ENCODE data around the gene DCDC1.

The DCDC1 gene, protein sequence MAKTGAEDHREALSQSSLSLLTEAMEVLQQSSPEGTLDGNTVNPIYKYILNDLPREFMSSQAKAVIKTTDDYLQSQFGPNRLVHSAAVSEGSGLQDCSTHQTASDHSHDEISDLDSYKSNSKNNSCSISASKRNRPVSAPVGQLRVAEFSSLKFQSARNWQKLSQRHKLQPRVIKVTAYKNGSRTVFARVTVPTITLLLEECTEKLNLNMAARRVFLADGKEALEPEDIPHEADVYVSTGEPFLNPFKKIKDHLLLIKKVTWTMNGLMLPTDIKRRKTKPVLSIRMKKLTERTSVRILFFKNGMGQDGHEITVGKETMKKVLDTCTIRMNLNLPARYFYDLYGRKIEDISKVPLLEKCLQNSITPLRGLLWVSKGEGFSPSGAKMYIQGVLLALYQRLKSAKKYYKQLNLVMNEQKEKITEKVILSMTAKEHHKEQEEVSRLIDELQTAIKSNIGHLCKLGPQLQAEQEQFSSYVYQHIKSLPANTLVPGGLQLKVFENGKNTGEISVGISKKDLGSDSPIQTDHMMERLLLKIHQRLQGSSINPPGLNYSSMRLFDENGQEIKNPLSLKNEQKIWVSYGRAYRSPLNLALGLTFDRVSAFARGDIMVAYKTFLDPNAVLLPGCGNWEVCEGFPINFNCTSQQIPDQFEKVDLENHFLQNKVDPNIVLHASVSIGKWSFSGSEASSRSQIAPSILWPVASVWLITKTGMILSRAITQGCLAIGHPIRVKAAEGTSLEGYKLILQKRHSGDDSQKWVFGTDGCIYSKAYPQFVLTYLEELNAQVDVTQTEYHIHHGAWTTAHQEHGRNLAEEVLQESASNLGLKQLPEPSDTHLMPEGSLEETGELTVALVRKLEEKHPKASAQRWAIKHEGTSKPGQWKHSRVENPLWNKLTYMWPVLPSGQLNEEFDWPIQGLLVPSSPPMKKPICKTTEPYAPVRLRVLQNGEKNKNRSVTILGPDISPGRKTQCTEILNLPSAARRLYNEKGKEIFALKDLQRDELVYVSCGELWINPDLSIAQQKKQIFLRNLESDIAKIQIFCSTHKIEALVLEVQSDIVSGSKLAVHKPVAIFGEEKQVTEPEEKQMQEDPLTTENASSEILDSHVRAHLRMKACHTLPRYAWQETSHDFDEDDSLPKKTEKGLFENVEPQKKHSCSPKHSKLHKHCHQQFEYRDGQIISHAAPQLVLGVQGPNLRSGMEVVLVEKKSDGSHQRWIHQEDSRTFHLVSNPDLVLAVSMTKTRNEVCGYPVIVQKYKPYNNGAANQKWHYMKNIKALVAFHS (N-terminal part only)

DNA sequence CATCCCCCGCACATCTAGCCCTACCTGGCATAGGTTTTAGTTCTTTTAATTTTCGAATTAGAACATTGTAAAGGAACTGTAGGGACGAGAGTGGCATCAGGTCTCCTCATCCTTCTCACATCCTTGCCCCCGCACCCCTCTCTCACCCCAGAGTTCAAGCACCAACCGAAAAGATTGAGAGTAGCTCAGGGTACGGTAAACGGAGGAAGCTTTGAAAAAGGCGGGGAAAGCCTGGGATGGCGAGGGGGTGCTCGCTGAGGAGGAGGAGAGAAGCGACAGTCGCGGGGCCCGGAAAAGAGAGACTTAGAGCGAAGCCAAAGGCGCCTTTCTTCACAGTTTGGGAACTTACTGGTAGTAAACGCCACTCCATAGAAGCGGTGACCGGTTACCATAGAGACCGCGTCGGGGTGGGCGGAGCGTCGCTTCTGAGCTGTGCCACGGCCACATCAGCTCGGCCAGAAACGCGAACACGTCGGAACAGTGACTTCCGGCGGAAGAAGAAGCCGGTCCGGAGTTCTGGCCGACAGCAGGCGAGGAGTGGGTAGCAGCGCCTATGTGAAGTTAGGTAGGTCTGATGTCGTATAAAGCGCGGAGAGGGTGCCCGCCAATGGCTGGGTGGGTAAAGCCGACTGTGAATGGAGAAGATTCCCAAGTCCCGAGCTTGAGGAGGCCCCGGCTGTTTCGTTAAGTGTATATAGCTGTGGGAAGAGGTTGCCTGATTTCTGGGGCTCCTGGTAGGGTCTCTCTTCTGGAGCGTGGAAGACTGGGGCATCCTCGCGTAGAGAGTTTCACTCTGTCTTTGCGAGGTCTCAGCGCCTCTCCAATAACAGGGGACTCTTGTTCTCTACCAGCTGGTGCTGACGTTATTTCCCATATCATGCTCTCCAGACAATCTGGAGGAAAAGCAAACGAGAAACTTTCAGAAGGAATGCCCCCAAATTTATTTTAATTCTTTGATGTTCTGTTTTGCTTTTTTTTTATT is at the start of gene DCDC1, which contains the start of gene DNAJC24:
Gene DCDC1 (minus strand): TSS at position 392 of the 982 bp plus-strand sequence. CDS start 41,459 bp downstream, outside the sequence.
Gene DNAJC24 (plus strand): TSS at position 513 of the 982 bp plus-strand sequence. CDS start 889 bp downstream, outside the sequence.
- FAIRE-seq, result no peak

DNA sequence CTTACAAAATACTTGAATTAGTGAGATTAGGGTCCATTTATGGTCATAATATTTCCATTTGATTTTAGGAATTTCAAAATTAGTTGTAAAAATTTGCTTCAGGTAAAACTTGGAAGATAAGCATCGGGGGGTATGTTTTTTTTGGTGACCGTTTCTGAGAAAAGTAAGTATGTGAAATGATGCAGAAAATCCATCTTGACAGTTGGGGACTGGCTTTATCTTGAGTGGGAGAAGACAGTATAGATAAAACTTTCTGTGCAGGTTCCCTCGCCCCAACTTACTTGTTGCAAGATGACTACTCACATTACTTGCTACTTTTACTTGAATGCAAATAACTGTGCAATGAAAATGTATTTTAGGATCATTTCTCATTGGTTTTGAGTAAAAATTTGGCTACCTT is 49.6 kb upstream of the DCDC1 start:
- FAIRE-seq, result no peak

DNA sequence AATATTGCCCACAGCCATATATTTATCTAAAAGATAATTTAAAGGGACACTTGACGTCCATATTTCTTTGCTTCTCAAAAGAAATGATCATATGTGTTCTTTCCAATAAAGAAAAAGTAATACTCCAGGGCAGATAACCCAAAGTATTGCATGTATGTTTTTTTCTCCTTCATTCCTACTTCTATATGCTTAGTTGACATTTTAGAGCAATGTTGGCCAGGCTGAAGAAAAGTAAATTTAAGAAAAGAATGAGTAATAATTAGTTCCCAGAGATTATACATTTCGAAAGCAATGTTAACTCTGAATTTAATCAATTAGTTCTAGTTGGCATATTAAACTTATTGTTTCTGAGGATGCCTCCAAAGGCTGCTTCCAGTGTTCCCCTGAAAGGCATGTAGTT is 48.3 kb upstream of the DCDC1 start:
- no peak for FAIRE-seq

DNA sequence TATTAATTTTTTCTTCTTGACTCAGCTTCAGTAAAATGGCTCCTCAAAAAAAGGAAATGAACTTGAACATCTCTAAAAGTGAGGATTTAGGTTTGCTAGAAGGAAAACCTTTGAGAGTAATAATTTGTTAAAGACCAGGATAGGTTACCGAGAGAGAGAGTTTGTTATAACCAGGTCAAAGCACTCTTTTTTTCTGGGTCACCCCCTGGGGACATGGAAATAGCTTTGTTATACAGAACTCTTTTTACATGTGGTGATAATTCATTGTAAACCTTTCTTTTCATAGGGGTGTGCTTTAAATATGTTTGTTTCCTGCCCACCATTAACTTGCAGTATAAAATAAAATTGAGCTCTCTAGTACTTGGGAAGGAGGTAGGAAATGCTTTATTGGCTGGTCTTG is 47.8 kb upstream of the DCDC1 start:
- no peak for FAIRE-seq

DNA sequence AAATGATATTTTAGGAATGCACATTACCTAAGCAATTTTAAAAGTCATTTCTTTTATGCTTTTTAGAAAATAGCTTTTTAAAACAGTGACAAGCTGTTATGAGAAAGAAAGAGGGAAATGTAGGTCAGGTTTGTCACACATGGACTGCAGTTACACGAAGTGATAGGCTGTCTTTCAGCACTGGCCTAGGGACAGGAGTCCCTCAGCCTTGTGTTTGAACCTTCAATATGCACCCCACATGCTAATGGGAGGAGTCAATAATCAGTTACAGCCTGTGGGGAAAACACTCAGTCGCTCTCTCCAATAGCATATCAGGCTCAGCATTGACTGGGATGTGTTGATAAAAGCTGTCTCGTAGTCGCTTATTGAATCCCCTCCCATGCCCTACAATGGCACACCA is 45.9 kb upstream of the DCDC1 start:
- FAIRE-seq, result no peak

DNA sequence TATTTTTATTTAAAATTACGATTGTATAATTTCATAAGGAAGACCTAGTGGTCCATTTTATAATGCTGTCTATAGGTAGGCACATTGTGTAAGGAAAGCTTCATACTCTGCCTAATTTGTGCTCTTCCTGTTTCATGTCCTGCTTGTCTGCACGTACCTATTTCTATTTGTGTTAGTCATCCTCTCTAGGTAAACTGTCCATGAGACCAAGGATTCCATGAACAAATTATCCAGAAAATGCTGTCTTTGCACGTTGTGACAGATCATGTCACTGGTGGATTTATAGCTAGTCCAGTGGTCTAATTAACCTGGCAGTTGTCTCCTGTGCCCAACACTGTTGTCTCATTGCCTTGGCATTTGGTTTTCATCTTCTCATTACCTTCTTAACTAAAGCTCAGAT is 44.8 kb upstream of the DCDC1 start:
- FAIRE-seq, result no peak

DNA sequence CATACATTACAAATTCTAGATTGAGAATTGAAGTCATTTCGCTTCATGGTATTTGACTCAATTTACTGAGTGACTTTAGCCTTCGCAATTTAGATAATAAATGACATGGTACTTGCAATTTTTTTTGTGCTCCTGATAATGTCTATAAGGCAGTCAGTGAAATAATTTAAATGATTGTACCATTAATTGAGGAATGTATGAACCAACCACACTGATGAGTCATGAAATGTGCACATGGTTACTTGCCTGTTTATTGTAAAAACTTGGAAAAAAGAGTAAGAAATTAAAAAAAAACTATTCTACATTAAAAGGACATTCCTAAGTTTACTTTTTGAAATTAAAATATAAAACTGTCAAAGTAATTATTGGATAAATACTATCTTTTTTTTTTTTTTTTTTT is 43.4 kb upstream of the DCDC1 start:
- FAIRE-seq, result no peak

DNA sequence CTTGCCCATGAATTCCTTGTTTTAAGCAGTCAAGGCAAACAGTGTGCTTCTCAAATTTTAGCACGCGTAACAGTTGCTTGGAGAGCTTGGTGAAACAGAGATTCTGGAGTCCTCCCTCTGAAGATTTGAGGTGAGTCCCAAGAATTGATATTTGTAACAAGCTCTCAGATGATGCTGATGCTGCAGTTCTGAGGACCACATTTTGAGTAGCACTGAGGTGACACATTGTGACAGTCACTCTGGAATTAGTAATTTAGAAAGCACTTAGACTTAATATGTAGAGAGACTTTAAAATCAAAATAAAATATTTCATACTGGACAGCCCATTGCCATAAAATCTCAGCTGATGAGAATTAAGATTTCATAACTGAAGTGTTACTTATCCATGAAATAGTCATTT is 38.7 kb upstream of the DCDC1 start:
- no peak for FAIRE-seq

DNA sequence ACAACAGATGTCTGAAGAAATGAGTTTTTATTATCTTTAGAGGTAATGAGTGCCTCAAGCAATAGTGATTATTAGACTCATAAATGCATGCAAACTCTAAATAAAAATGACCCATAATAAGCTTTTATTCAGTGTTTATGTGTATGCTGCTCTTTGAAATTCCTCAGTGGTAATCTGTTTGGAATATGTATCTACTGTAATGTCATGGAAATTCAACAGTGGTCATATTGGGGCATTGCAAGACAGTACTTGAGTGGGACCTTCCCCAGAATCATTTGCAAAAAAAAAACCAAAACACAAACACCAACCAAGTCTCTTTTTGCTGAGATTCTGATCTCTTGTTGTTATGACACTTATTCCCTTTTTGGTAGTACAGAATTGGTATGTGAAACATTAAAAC is 35.1 kb upstream of the DCDC1 start:
- no peak for FAIRE-seq

DNA sequence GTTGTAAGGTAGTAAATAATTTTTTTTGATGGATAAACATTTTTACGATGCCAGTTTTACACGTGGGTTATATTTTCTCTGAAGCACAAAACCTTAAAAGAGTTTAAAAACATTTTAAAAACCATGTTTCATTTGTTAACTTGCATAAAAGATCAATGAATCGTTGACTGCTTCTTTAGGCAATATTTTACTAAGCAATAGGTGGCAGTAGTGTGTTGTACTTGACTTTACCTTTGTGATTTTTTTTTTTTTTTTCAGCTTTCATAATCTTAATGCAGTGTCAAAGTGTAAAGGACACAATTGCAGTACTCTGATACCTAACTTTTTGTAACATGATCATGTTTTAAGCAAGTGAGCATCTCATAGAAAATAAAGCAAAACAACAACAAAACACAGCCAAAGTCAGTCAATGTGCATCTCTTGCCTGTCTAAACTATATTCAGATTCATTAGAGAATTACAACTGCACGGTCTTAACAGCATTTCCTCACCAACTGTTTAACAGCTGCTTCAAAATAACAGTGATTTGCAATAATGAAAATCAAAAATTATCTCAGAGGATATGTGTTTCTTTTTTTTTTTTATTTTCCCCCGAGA is 27.8 kb upstream of the DCDC1 start:
- FAIRE-seq, result no peak

DNA sequence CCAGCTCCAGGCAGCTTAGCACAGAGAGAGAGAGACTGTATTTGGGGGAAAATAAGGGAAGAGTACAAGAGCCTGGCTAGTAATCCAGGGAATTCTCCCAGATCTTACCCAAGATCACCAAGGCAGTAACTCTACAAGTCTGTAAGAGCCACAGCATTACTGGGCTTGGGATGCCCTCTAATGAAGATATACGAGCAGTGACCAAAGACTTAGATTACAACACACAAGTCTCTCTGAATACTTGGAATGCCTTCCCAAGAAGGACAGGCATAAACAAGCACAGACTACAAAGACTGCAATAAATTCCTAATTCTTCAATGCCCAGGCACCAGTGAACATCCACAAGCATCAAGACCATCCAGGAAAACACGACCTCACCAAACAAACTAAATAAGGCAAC is 17.8 kb upstream of the DCDC1 start:
- FAIRE-seq, result no peak

DNA sequence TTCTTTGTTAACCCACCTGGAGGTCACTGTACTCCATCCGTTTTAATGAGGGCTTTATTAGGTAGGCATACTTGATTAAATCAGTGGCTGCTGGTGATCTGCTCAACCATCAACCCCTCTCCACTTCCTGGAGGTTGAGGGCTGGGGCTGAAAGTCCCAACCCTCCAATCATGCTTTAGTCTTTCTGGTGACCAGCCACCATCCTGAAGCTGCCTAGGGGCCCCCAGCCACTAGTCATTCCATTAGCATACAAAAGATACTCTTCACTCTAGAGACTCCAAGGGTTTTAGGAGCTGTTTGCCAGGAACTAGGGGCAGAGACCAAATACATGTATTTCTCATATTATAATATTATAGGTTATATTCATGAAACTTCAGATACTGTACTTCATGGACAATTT is 13.6 kb upstream of the DCDC1 start:
- FAIRE-seq, result no peak

DNA sequence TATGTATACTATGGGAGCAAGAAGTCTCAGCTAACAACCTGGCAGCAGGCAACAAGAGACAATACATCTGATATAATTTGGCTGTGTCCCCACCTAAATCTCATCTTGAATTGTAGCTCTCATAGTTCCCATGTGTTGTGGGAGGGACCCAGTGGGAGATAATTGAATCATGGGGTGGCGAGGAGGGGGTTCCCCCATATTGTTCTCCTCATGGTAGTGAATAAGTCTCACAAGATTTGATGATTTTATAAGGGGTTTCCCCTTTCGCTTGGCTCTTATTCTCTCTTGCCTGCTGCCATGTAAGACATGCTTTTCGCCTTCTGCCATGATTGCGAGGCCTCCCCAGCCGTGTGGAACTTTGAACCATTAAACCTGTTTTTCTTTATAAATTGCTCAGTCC is 6.3 kb upstream of the DCDC1 start:
- no peak for FAIRE-seq

DNA sequence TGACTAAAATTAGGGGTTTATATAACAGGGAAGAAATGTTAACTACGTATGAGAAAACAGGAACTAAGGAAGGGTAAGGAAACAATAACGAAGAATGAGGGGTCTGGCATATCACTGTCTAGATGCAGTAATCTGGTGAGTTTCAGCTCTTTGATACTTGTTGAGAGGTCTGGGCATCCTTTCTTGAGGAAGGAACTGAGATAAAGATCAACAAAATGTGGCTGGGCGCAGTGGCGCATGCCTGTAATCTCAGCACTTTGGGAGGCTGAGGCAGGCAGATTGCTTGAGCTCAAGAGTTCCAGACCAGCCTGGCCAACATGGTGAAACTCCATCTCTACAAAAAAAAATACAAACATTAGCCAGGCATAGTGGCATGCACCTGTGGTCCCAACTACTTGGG is 2.7 kb downstream of the DCDC1 start:
- FAIRE-seq, result no peak

DNA sequence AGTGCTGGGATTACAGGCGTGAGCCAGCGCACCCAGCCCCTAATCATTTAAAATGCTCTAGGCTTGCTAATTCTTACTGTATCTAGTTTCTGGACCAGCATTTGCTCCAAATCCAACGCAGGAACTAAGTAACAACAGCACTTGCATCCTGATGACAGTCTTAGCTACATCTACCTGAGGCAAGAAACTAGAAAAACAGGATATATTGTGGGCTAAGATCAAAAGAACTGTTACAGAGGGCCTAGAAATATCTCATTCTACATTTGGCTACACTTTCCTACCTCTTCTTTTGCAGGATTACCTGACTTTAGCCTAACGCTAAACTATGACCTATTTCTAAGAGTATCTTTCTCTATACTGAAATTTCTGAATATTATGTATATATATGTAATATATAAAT is 7.8 kb downstream of the DCDC1 start:
- FAIRE-seq, result no peak

DNA sequence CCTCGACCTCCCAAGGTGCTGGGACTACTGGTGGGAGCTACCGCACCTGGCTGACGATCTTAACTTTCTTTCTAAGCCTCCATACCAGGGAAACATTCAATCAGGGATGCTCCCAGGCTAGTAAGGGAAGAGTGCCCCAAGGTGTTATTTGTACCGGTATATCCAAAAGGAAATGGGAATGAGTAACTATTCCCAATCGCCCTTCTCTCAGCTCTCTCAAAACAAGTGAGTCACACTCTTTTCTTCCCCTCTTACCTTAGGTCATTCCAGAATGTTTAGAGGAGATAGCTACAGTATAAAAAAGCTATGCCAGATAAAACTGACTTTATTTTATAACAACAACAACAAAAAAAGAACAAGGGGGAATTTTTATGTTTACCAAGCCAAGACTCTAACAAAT is 13.7 kb downstream of the DCDC1 start:
- no peak for FAIRE-seq

DNA sequence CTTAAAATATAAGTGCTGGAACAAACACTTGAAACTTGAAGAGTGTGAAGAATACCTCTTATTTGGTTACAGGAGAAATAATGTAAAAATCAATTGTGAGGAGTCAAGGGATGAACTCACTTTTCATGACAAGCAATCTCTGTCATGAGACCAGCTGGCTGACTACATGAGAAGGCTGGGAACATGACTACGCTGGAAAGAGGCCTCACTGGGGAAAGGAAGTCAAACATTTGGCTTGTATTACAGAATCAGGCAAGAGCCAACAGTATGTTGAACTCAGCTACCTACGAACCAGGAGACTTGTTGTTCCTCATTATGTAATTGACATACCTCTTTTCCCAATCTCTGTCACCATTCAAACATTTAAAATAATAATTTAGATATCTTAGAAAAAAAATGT is 14.4 kb downstream of the DCDC1 start:
- no peak for FAIRE-seq

DNA sequence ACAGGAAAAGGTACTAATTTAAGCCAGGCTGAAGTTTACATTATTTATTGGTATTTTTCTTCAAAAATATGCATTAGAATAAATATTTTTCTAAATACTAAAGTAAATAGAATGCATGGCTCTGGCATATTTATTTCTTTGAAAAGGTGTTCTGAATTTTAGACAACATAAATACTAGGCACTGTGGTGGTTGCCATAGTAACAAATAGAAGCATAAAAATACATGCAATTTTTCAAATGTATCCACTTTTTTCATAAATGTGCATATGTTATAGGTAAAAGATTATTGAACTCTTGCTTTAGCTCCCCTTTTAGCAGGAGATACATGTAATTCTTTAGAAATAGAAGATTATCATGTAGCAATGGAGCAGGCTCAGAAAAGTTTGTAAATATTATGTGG is 18.4 kb downstream of the DCDC1 start:
- no peak for FAIRE-seq

DNA sequence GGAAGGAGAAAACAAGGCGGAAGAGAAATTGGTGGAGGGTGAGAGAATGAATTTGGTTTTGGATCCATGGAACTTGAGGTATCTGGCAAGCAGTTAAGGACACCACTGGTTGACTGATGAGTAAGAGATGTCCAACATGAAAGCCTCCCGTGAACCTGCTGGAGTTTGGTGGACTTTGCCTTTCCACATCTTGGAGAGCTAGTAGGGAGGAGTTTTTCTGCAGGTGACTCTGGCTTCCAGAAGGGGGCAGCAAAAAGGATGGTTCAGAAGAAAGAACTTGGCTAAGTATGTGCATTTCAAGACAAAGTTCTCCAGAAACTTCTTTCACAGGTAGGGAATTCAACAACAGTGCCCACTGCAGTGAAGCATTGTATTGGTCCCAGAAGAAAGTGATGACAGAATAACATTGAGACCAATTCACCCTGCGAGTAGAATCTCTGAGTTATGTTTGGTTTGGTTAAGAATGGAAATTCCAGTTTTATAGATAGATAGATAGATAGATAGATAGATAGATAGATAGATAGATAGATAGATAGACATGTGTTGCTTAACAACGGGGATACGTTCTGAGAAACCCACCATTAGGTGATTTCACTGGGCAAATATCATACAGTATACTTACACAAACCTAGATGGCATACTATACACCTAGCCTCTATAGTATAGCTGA is 28.5 kb downstream of the DCDC1 start:
- FAIRE-seq, result no peak

DNA sequence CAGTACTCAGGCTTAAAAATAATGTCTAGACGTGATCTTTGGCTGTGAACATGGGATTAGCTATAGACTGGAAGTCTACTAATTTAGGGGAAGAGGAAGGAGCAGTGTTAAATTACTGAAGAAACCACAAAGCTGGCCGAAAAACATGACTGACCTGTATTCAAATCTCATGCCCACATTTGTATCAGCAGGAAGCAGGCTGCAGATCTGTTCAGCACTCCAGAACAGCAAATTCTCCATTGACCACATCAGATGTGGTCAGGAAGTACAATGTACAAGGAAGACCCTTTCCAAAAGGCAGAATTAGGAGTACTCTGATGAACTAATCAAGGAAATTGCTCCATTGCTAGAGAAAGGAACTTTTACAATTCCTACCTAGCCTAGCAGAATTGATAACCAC is 31.7 kb downstream of the DCDC1 start:
- no peak for FAIRE-seq

DNA sequence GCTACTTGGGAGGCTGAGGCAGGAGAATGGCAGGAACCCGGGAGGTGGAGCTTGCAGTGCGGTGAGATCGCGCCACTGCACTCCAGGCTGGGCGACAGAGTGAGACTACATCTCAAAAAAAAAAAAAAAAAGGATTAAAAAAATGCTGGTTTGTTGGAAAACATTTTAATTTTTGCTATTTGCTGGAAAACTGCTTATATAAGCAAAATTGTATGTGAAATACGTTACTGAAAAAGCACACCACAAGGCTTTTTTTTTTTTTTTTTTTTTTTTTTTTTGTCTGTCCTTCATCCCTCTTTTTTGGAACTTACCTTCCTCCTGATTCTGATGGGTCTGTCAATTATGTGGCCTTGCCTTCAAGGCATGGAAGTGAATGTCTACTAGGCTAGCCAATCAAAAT is 40.8 kb downstream of the DCDC1 start:
- FAIRE-seq, result no peak

Data from colon (tissue), 2 donors.